ENCODE measurements around the gene ATP6V1B1.
A peak's percentile ranks its signal among the peaks of the same experiment; 100 is the strongest.

The ATP6V1B1 gene

GRCh38 chr2:70990216-70990615, 54.5 kb downstream of the ATP6V1B1 start:
- Histone ChIP-seq H3K27me3 (ENCODE audit: insufficient read depth, low read depth, severe bottlenecking) (no peaks in the 10 kb centered on the region), H3K36me3 (peaks cover 80% of the 10 kb centered on the region), H3K9me3 (ENCODE audit: severe bottlenecking) (no peaks in the 10 kb centered on the region)

DNA sequence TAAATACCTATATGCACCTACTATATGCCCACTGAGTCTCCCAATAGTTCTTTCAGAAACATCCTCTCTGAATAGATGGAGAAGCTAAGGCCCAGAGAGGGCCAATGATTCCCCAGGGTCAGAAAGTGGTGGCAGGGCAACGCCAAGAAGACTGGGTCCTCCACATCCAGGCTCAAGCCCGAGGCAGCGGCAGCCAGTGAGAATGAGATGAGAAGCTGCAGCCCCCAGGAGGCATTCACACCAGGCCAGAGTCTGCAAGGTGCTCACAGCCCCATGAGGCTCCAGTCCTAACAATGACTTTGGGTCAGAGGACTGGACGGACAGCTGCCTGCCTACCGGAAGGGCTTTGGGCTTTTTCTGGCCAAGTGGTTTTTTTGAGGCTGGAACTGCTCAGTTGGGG, 55.4 kb downstream of the ATP6V1B1 start:
- DNase-seq = no peak
- peaks cover 72% of the 10 kb centered on the region for H3K36me3 ChIP-seq

More at GRCh38 chr2:70990216-70990615, 54.5 kb downstream of the ATP6V1B1 start:
- Histone ChIP-seq H3K4me3 (ENCODE audit: low read depth, low read length) (no peak overlapping the region), H3K27ac (no peak overlapping the region)
- TF ChIP-seq CTCF (IDR thresholded peaks at IDR 0.05; ENCODE audit: low read depth, low read length) = no peak
- DNase-seq = no peak

DNA sequence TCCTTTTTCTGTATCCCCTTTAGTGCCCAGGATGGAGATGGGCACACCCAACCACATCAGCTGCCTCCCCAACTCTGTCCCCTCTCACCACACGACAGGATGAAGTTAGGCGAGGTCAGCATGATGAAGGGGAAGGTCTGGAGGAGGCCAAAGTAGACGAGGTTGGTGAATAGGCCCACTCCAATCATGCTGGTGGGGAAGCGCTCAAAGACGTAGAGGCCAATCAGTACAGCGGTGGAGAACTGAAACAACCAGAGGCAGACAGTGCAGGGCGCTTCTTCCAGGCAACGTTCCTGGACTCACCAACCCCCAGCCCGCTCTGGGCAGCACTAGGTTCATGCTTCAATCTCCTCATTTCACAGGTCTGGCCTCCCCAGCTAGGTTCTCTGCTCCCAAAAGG, 56.0 kb downstream of the ATP6V1B1 start:
- peaks cover 66% of the 10 kb centered on the region for H3K36me3 ChIP-seq

More for the DNA sequence above, 55.4 kb downstream of the ATP6V1B1 start:
- Histone ChIP-seq H3K9me3 (ENCODE audit: severe bottlenecking) (no peaks in the 10 kb centered on the region), H3K4me3 (ENCODE audit: low read depth, low read length) (no peak overlapping the region), H3K27ac (no peak overlapping the region), H3K27me3 (ENCODE audit: insufficient read depth, low read depth, severe bottlenecking) (no peaks in the 10 kb centered on the region)
- TF ChIP-seq CTCF (IDR thresholded peaks at IDR 0.05; ENCODE audit: low read depth, low read length) = no peak

GRCh38 chr2:70992945-70993853, 57.5 kb downstream of the ATP6V1B1 start:
- peaks cover 53% of the 10 kb centered on the region for H3K36me3 ChIP-seq
- H3K27ac ChIP-seq = no peak overlapping the region
- TF ChIP-seq CTCF (IDR thresholded peaks at IDR 0.05; ENCODE audit: low read depth, low read length) = no peak
- DNase-seq = no peak
- no peaks in the 10 kb centered on the region for H3K9me3 ChIP-seq (ENCODE audit: severe bottlenecking)
- no peaks in the 10 kb centered on the region for H3K27me3 ChIP-seq (ENCODE audit: insufficient read depth, low read depth, severe bottlenecking)
- peak overlapping the region; percentile 97 for H3K4me3 ChIP-seq (ENCODE audit: low read depth, low read length)

More for the DNA sequence above, 56.0 kb downstream of the ATP6V1B1 start:
- H3K4me3 ChIP-seq (ENCODE audit: low read depth, low read length) = no peak overlapping the region
- no peaks in the 10 kb centered on the region for H3K27me3 ChIP-seq (ENCODE audit: insufficient read depth, low read depth, severe bottlenecking)
- H3K9me3 ChIP-seq (ENCODE audit: severe bottlenecking) = no peaks in the 10 kb centered on the region
- no peak for TF ChIP-seq CTCF (IDR thresholded peaks at IDR 0.05; ENCODE audit: low read depth, low read length)
- no peak overlapping the region for H3K27ac ChIP-seq
- DNase-seq = no peak

DNA sequence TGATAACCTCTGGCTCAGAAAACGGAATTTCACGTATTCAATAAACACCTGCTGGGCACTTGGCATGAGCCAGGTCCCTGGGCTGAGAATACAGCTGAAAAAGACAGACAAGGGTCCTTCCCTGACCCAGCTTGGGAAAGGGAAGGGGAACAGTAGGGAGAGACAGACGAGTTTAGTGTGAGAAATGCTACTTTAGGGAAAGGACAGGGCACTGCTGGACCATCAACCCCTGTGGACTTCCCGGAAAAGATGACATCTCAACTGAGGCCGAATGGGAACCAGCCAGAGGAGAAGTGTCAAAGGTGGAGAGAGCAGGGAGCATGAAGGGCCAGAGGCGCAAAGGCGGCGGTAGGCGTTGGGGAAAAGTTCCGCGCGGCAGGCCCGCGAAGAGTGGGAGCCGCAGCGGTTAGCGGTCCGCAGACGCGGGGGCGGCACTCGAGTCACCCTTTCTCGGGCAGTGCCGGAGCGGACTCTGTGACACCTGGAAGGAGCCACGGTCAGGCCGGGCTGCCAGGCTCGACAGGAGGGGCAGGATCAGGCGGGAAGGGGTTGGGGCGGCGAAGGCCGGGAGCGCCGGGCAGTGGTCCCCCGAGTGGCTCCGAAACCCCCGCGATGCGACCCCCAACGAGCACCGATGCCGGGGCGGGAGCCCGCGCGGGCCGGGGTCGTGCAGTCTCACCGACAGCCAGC, 58.5 kb downstream of the ATP6V1B1 start:
- Histone ChIP-seq H3K4me3 (ENCODE audit: low read depth, low read length) (peak overlapping the region; percentile 97), H3K27ac (peak overlapping the region; percentile 83), H3K36me3 (peaks cover 43% of the 10 kb centered on the region), H3K27me3 (ENCODE audit: insufficient read depth, low read depth, severe bottlenecking) (no peaks in the 10 kb centered on the region), H3K9me3 (ENCODE audit: severe bottlenecking) (no peaks in the 10 kb centered on the region)
- no peak for TF ChIP-seq CTCF (IDR thresholded peaks at IDR 0.05; ENCODE audit: low read depth, low read length)
- DNase-seq = no peak
